H1 (cell line): ENCODE results near the gene TMEM127. TPM values are rescaled to one million over a fixed set of nuclear protein-coding genes. Genes with fewer than 3 reads are reported as not detected.

Experiments
- CTCF ChIA-PET: fragments of 300-600 bp; sonication (Branson Sonifier 250); formaldehyde crosslinking; loops from one replicate; lab custom pipeline; 2021; ENCODE audit not compliant: partially characterized antibody; lab: Charles Lee
- POLR2A ChIA-PET: fragments of 300-600 bp; sonication (Branson Sonifier 250); formaldehyde crosslinking; loops from one replicate; lab custom pipeline; 2021; ENCODE audit warnings: inconsistent platforms; ENCODE audit not compliant: partially characterized antibody; lab: Charles Lee
- DNase-seq, 2 experiments: peaks; one replicate each; pipeline versions ENCODE4 v3.0.0 to v3.0.0-alpha.2; 2010 to 2022; ENCODE audit warnings: low spot score in 2 of 2, low read depth in 1 of 2, mixed read lengths in 1 of 2
- FAIRE-seq: peaks from 2 replicates; lab custom pipeline; 2011; peaks lifted over from hg19 to GRCh38; lab: Jason Lieb, UNC
- H2AFZ ChIP-seq: 2 replicates; pipeline ENCODE4 v1.8.1; 2012; ENCODE audit warnings: low read length, inconsistent platforms
- H2AK5ac ChIP-seq: 2 replicates; pipeline ENCODE4 v1.6.1; 2013; ENCODE audit warnings: low read depth, low read length
- H2BK120ac ChIP-seq: replicated peaks from 2 replicates; pipeline ENCODE3; 2013; ENCODE audit warnings: low read depth, low read length, inconsistent platforms
- H2BK12ac ChIP-seq: 2 replicates; pipeline ENCODE4 v1.6.1; 2013; ENCODE audit warnings: low read depth, low read length
- H2BK15ac ChIP-seq: 2 replicates; pipeline ENCODE4 v1.6.1; 2013; ENCODE audit warnings: low read length
- H2BK20ac ChIP-seq: 2 replicates; pipeline ENCODE4 v1.6.1; 2013; ENCODE audit warnings: low read length
- H2BK5ac ChIP-seq: 2 replicates; pipeline ENCODE4 v1.6.1; 2013; ENCODE audit warnings: low read depth, low read length
- H3K14ac ChIP-seq: 2 replicates; pipeline ENCODE4 v1.6.1; 2013; ENCODE audit warnings: inconsistent platforms; ENCODE audit not compliant: insufficient read length
- H3K18ac ChIP-seq: 2 replicates; pipeline ENCODE4 v1.6.1; 2013; ENCODE audit warnings: low read length; ENCODE audit errors: extremely low read depth
- H3K23ac ChIP-seq: 2 replicates; pipeline ENCODE4 v1.6.1; 2013; ENCODE audit warnings: inconsistent platforms; ENCODE audit not compliant: insufficient read length
- H3K23me2 ChIP-seq: 2 replicates; pipeline ENCODE4 v1.6.1; 2013; ENCODE audit warnings: low read depth, low read length
- H3K27ac ChIP-seq: 2 replicates; pipeline ENCODE4 v1.6.1; 2011; ENCODE audit warnings: low read depth, low read length, inconsistent platforms
- H3K27me3 ChIP-seq, 4 experiments: replicated peaks in 1 of 4; 1 replicate in 1 of 4; 2 replicates in 3 of 4; pipeline versions ENCODE4 v1.6.1 to v1.8.1; 2011 to 2013; ENCODE audit warnings: low read length in 3 of 4, mild to moderate bottlenecking in 3 of 4, inconsistent platforms in 2 of 4, mixed read lengths in 2 of 4, moderate library complexity in 1 of 4; ENCODE audit not compliant: control insufficient read depth in 3 of 4, insufficient read depth in 3 of 4; ENCODE audit errors: extremely low read depth in 1 of 4
- H3K36me3 ChIP-seq, 4 experiments: 2 replicates each; pipeline versions ENCODE4 v1.6.1 to v1.8.1; 2011 to 2013; ENCODE audit warnings: mild to moderate bottlenecking in 4 of 4, low read length in 3 of 4, moderate library complexity in 2 of 4, control low read depth in 1 of 4, inconsistent platforms in 1 of 4; ENCODE audit not compliant: insufficient read depth in 4 of 4, control insufficient read depth in 2 of 4
- H3K4ac ChIP-seq: replicated peaks from 2 replicates; pipeline ENCODE3; 2013; ENCODE audit warnings: low read length, low read depth, mixed read lengths, inconsistent platforms; ENCODE audit not compliant: insufficient read length
- H3K4me1 ChIP-seq, 4 experiments: replicated peaks in 1 of 4; 1 replicate in 1 of 4; 2 replicates in 3 of 4; pipeline versions ENCODE4 v1.6.1 to v1.8.1; 2011 to 2013; ENCODE audit warnings: low read length in 3 of 4, inconsistent platforms in 2 of 4, mixed read lengths in 1 of 4; ENCODE audit not compliant: insufficient read depth in 4 of 4, control insufficient read depth in 3 of 4
- H3K4me2 ChIP-seq, 2 experiments: 2 replicates each; pipeline versions ENCODE4 v1.6.1 to v1.8.1; 2011 to 2013; ENCODE audit warnings: low read depth in 2 of 2, low read length in 2 of 2, control low read depth in 1 of 2, inconsistent platforms in 1 of 2, mild to moderate bottlenecking in 1 of 2; ENCODE audit not compliant: insufficient read depth in 1 of 2
- H3K4me3 ChIP-seq, 4 experiments: fragments of 200-600, 300-600 bp in 1 of 4; sonication (generic), shearing (Covaris generic), sonication (Bioruptor Twin) in 1 of 4; 2 replicates each; pipeline versions ENCODE4 v1.5.1 to v1.8.1; 2011 to 2016; ENCODE audit warnings: low read length in 4 of 4, low read depth in 3 of 4, control low read depth in 2 of 4, inconsistent platforms in 2 of 4, mild to moderate bottlenecking in 2 of 4, mixed read lengths in 1 of 4, moderate library complexity in 1 of 4; ENCODE audit not compliant: insufficient read depth in 2 of 4; ENCODE audit errors: extremely low read depth in 1 of 4
- H3K56ac ChIP-seq: replicated peaks from 2 replicates; pipeline ENCODE3; 2013; ENCODE audit warnings: low read depth, mild to moderate bottlenecking, mixed read lengths, low read length, inconsistent platforms; ENCODE audit not compliant: insufficient read length
- H3K79me1 ChIP-seq: 2 replicates; pipeline ENCODE4 v1.6.1; 2013; ENCODE audit warnings: low read depth, low read length, control low read depth
- H3K79me2 ChIP-seq, 2 experiments: 2 replicates each; pipeline versions ENCODE4 v1.6.1 to v1.8.1; 2012 to 2013; ENCODE audit warnings: low read length in 2 of 2, mild to moderate bottlenecking in 2 of 2, inconsistent platforms in 1 of 2; ENCODE audit not compliant: insufficient read depth in 2 of 2, control insufficient read depth in 1 of 2
- H3K9ac ChIP-seq, 4 experiments: replicated peaks in 1 of 4; 1 replicate in 1 of 4; 2 replicates in 3 of 4; pipeline versions ENCODE4 v1.6.1 to v1.8.1; 2011 to 2013; ENCODE audit warnings: low read depth in 3 of 4, low read length in 3 of 4, control low read depth in 2 of 4, mild to moderate bottlenecking in 2 of 4, moderate library complexity in 2 of 4, inconsistent platforms in 1 of 4; ENCODE audit errors: extremely low read depth in 1 of 4
- H3K9me3 ChIP-seq, 2 experiments: 2 replicates each; pipeline versions ENCODE4 v1.6.1 to v1.8.1; 2012 to 2013; ENCODE audit warnings: mild to moderate bottlenecking in 2 of 2, moderate library complexity in 2 of 2, control low read depth in 1 of 2, inconsistent platforms in 1 of 2, low read depth in 1 of 2, low read length in 1 of 2, mixed read lengths in 1 of 2; ENCODE audit not compliant: insufficient read depth in 2 of 2
- H4K20me1 ChIP-seq, 2 experiments: replicated peaks in 1 of 2; 2 replicates each; pipeline versions ENCODE3 to v1.8.1; 2011 to 2013; ENCODE audit warnings: inconsistent platforms in 2 of 2, low read length in 2 of 2, mild to moderate bottlenecking in 1 of 2; ENCODE audit not compliant: insufficient read depth in 2 of 2, control insufficient read depth in 1 of 2
- H4K5ac ChIP-seq: 2 replicates; pipeline ENCODE4 v1.6.1; 2013; ENCODE audit warnings: low read length, low read depth, mixed read lengths, inconsistent platforms; ENCODE audit not compliant: insufficient read length
- H4K8ac ChIP-seq: 2 replicates; pipeline ENCODE4 v1.8.0; 2013; ENCODE audit warnings: mild to moderate bottlenecking, moderate library complexity, low read length, inconsistent platforms; ENCODE audit not compliant: insufficient read depth; ENCODE audit errors: extremely low read depth
- H4K91ac ChIP-seq: replicated peaks from 2 replicates; pipeline ENCODE3; 2013; ENCODE audit warnings: low read length, mixed read lengths, inconsistent platforms; ENCODE audit not compliant: insufficient read length
- EP300 ChIP-seq, 2 experiments: IDR thresholded peaks; 1 replicate in 1 of 2; 2 replicates in 1 of 2; pipeline ENCODE4 v1.6.1; 2011 to 2012; ENCODE audit warnings: low read depth in 2 of 2, low read length in 2 of 2, mild to moderate bottlenecking in 2 of 2, borderline replicate concordance in 1 of 2, inconsistent platforms in 1 of 2, moderate library complexity in 1 of 2
- POLR2A ChIP-seq, 2 experiments: IDR thresholded peaks; 1 replicate in 1 of 2; 2 replicates in 1 of 2; pipeline ENCODE4 v1.6.1; 2011; ENCODE audit warnings: low read depth in 2 of 2, low read length in 2 of 2, mild to moderate bottlenecking in 2 of 2; ENCODE audit errors: control extremely low read depth in 1 of 2
- POU5F1 ChIP-seq: IDR thresholded peaks from 2 replicates; pipeline ENCODE4 v1.6.1; 2011; ENCODE audit warnings: low read depth, mild to moderate bottlenecking, low read length, moderate library complexity
- WGBS, 2 experiments: shearing (Covaris generic) in 1 of 2; methylation state at CpG; one replicate each; pipeline versions ENCODE4 v1.1.6 to v1.1.7; 2013 to 2015; ENCODE audit warnings: low lambda C conversion rate in 2 of 2, mixed read lengths in 2 of 2, inconsistent platforms in 1 of 2, low coverage in 1 of 2, missing lambda C conversion rate in 1 of 2; ENCODE audit not compliant: insufficient replicate concordance in 2 of 2, insufficient coverage in 1 of 2, insufficient read length in 1 of 2; ENCODE audit errors: extremely low coverage in 1 of 2, missing lambda C conversion rate in 1 of 2; 5-methylcytosine and 5-hydroxymethylcytosine counted together
- polyA plus RNA-seq, 7 experiments: library from polyadenylated mRNA; depleted of rRNA in 3 of 7; stranded (reverse) in 5 of 7; unstranded in 2 of 7; fragments of >200 nt in 5 of 7; fragments of 200-250 nt in 2 of 7; gene quantifications; 1 replicate in 5 of 7; 2 replicates in 1 of 7; 4 replicates in 1 of 7; pipeline versions ENCODE4 v1.2.1 to v1.2.3, GENCODE V29; 2011 to 2013; ENCODE audit warnings: missing spikeins in 2 of 7, mixed read lengths in 2 of 7
- total RNA-seq: library from RNA; stranded (reverse); fragmentation: NEBNext Ultra II Directional; extraction: Animal tissue kit (Norgen Biotek cat#: 25700); gene quantifications from 2 replicates; pipeline ENCODE4 v1.2.1, GENCODE V29; 2021

The TMEM127 gene
- total and polyA plus RNA-seq, 2 of the 8 experiments (the other 6 are each of a cell fraction or from before 2014, with no cell fraction given): 25.0 to 41.0 TPM

DNA sequence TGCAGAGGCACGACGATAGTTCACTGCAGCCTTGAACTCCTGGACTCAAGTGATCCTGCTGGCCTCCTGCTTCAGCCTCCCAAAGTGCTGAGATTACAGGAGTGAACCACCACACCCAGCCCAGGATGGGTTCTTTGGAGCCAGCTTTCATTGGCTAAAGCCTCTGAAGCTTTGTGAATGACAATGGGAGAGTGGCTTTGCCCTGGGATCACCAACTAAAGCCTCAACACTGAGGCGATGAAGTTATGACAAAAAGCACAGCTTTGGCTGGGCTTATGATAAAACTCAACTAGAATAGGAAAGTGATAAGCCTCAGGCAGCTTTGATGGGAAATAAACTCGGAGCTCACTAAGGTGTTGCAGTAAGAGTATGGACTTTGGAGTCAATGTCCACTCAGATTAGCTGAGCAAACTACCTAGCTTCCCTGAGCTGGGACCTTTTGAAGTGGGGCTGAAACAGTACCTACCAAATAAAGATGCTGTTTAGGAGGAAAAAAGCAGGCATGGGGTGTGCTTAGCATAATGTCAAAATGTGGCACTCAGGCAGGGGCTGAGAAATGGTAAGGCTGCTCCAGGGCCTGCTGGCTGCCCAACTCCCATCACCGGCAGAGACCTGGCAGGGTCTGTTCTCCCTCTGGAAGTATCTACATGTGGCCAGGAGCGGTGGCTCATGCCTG is 4.3 kb downstream of the TMEM127 start:
- Histone ChIP-seq H3K18ac (no peak overlapping the region), H2BK15ac (no peak overlapping the region), H3K4ac (no peak overlapping the region), H3K79me1 (peaks cover 28% of the 10 kb centered on the region), H3K27me3 (no peaks in the 10 kb centered on the region), H3K9me3 (no peaks in the 10 kb centered on the region), H3K23ac (no peak overlapping the region), H4K20me1 (peaks cover 0 to 18% of the 10 kb centered on the region in 2 experiments), H3K14ac (no peak overlapping the region), H2BK20ac (no peak overlapping the region), H3K23me2 (peaks cover 8% of the 10 kb centered on the region; the same call in 1 of the 2 replicates), H3K56ac (no peak overlapping the region), H3K4me3 (no peak overlapping the region), H2BK12ac (no peak overlapping the region), H3K4me2 (no peak overlapping the region), H3K27ac (no peak overlapping the region), H3K36me3 (peaks cover 0 to 2% (median 0%) of the 10 kb centered on the region in 4 experiments; a peak in 1 of 8 replicates), H2AFZ (no peak overlapping the region), H3K4me1 (peaks cover 0 to 9% (median 3%) of the 10 kb centered on the region in 4 experiments; a peak in 4 of 7 replicates), H3K79me2 (peaks cover 0 to 29% of the 10 kb centered on the region in 2 experiments; a peak in 3 of 4 replicates), H2BK5ac (no peak overlapping the region), H4K91ac (no peak overlapping the region), H2AK5ac (no peak overlapping the region), H3K9ac (no peak overlapping the region), H4K5ac (no peak overlapping the region), H4K8ac (no peak overlapping the region), H2BK120ac (no peak overlapping the region)
- CTCF ChIA-PET: interaction anchor here (0.8 to 2.5 kb wide), 20 partner anchors 8 to 252 kb away, joined by 3 to 11 read pairs (median 4); partner anchors contain the start of gene ASTL
- FAIRE-seq (no peak), DNase-seq (no peak)
- TF ChIP-seq POLR2A (IDR thresholded peaks at IDR 0.05; ENCODE audit: control extremely low read depth in 1 of 2, low read depth in 2 of 2, low read length in 2 of 2): no peak
- no peak for TF ChIP-seq POU5F1
- TF ChIP-seq EP300 (IDR thresholded peaks at IDR 0.05; ENCODE audit: borderline replicate concordance in 1 of 2, low read depth in 2 of 2, low read length in 2 of 2): no peak
- 91% methylated on average over 6 of the region's 6 CpGs; no CpG with 5 or more reads in 1 of the 2 experiments for WGBS, 2 experiments
- POLR2A ChIA-PET: interaction anchor here (1.6 to 3.8 kb wide), 3 partner anchors 10 to 53 kb away, joined by 3 to 16 read pairs (median 13); partner anchors contain the start of gene STARD7
